ENCODE data around the gene FBXO45. TPM values are rescaled to one million over a fixed set of nuclear protein-coding genes. Genes with fewer than 3 reads are reported as not detected.

The FBXO45 gene
- total and polyA plus RNA-seq, 9 of the 15 experiments (the other 6 are each of a cell fraction or from before 2014, with no cell fraction given), result 15.2 to 52.8 (median 37.0) TPM

GRCh38 chr3:196632046-196632751 lies 63.7 kb downstream of the FBXO45 start (continued):
- TF ChIP-seq HDAC3 (IDR thresholded peaks at IDR 0.05; ENCODE audit: borderline replicate concordance, partially characterized antibody), result no peak
- TF ChIP-seq SIX5 (IDR thresholded peaks at IDR 0.05; ENCODE audit: borderline replicate concordance in 1 of 2, insufficient read depth in 1 of 2, low read depth in 1 of 2, low read length in 2 of 2), result no peak
- no peak for TF ChIP-seq GTF2B (IDR thresholded peaks at IDR 0.05; ENCODE audit: extremely low read depth, insufficient read length)
- TF ChIP-seq ATF3 (IDR thresholded peaks at IDR 0.05), result no peak
- 0 out of 2 replicates have a peak, but pooled peaks have one; percentile 36 for TF ChIP-seq ATF3 (CRISPR knock-in tag; conservative IDR thresholded peaks at IDR 0.05)
- TF ChIP-seq ZNF197 (CRISPR knock-in tag; IDR thresholded peaks at IDR 0.05; ENCODE audit: low read depth), result 0 out of 2 replicates have a peak, but pooled peaks have one; percentile 47
- TF ChIP-seq, protein P1, sequence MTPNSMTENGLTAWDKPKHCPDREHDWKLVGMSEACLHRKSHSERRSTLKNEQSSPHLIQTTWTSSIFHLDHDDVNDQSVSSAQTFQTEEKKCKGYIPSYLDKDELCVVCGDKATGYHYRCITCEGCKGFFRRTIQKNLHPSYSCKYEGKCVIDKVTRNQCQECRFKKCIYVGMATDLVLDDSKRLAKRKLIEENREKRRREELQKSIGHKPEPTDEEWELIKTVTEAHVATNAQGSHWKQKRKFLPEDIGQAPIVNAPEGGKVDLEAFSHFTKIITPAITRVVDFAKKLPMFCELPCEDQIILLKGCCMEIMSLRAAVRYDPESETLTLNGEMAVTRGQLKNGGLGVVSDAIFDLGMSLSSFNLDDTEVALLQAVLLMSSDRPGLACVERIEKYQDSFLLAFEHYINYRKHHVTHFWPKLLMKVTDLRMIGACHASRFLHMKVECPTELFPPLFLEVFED (CRISPR knock-in tag; conservative IDR thresholded peaks at IDR 0.05), result peak; percentile 84; the same call in 1 of the 2 replicates
- TF ChIP-seq ZFX (CRISPR knock-in tag; IDR thresholded peaks at IDR 0.05), result peak; percentile 97
- peak; percentile 96 for TF ChIP-seq ETV5 (CRISPR knock-in tag; IDR thresholded peaks at IDR 0.05; ENCODE audit: low read depth)
- no peak; the same call in 1 of the 2 replicates for TF ChIP-seq NR2C2 (CRISPR knock-in tag; IDR thresholded peaks at IDR 0.05)
- TF ChIP-seq NR2C2 (tag; IDR thresholded peaks at IDR 0.05), result peak; percentile 92
- TF ChIP-seq SMARCC2 (IDR thresholded peaks at IDR 0.05; ENCODE audit: low read depth), result 0 out of 2 replicates have a peak, but pooled peaks have one; percentile 25
- TF ChIP-seq HNRNPK (IDR thresholded peaks at IDR 0.05; ENCODE audit: low read depth, low read length, poor library complexity, severe bottlenecking), result no peak
- TF ChIP-seq NR0B1 (IDR thresholded peaks at IDR 0.05; ENCODE audit: partially characterized antibody), result no peak
- TF ChIP-seq ZNF644 (tag; IDR thresholded peaks at IDR 0.05; ENCODE audit: low read depth), result no peak
- TF ChIP-seq SRF (CRISPR knock-in tag; IDR thresholded peaks at IDR 0.05), result no peak; a peak in 1 of 4 replicates
- TF ChIP-seq, protein P2, sequence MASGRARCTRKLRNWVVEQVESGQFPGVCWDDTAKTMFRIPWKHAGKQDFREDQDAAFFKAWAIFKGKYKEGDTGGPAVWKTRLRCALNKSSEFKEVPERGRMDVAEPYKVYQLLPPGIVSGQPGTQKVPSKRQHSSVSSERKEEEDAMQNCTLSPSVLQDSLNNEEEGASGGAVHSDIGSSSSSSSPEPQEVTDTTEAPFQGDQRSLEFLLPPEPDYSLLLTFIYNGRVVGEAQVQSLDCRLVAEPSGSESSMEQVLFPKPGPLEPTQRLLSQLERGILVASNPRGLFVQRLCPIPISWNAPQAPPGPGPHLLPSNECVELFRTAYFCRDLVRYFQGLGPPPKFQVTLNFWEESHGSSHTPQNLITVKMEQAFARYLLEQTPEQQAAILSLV (tag; IDR thresholded peaks at IDR 0.05), result no peak
- peak; percentile 58 for TF ChIP-seq RBM39 (optimal IDR thresholded peaks at IDR 0.05; ENCODE audit: low read depth, low read length)
- peak; percentile 24; the same call in 1 of the 2 replicates for TF ChIP-seq BHLHE40 (IDR thresholded peaks at IDR 0.05; ENCODE audit: low read length)
- TF ChIP-seq C11orf30 (IDR thresholded peaks at IDR 0.05; ENCODE audit: low read depth), result peak; percentile 29; the same call in 1 of the 2 replicates
- no peak for TF ChIP-seq SNIP1 (IDR thresholded peaks at IDR 0.05; ENCODE audit: low read depth)
- TF ChIP-seq ZNF408 (CRISPR knock-in tag; IDR thresholded peaks at IDR 0.05; ENCODE audit: low read depth), result no peak
